Ovary (tissue), 3 donors: ENCODE measurements around the gene TMED9.

Source experiments
- CTCF ChIP-seq, 3 donors: fragments of 450-650 bp in 2 of 3; fragments of 200-600 bp in 1 of 3; IDR thresholded peaks; one replicate each; pipeline versions ENCODE4 v1.5.1 to v1.8.0; 2016 to 2022; ENCODE audit warnings: antibody characterized with exemption in 3 of 3, mild to moderate bottlenecking in 1 of 3
- EP300 ChIP-seq: sonication (generic); formaldehyde crosslinking; IDR thresholded peaks from one replicate; pipeline ENCODE4 v1.6.1; 2017; ENCODE audit warnings: antibody characterized with exemption
- POLR2A ChIP-seq: fragments of 450-650 bp; IDR thresholded peaks from one replicate; pipeline ENCODE4 v1.6.1; 2017; ENCODE audit warnings: antibody characterized with exemption, mild to moderate bottlenecking, moderate library complexity
- donor health status: DM: no; HTN: no; CAD: no.

GRCh38 chr5:177593511-177593910 is 1.5 kb downstream of the TMED9 start:
- TF ChIP-seq POLR2A (no peak), CTCF (IDR thresholded peaks at IDR 0.05) (no peak), EP300 (no peak)
